Fibroblast of the conjunctiva (primary cell): ENCODE data around the gene HAUS6.
"Not testable (repeated sequence)": the region's sequence is repeated elsewhere in the genome, so short reads cannot be mapped to it uniquely, and the experiment has no call there.

Experiments used
- DNase-seq: peaks from one replicate; pipeline ENCODE4 v3.0.0-alpha.2; 2010; ENCODE audit warnings: low read depth

Gene HAUS6

DNA sequence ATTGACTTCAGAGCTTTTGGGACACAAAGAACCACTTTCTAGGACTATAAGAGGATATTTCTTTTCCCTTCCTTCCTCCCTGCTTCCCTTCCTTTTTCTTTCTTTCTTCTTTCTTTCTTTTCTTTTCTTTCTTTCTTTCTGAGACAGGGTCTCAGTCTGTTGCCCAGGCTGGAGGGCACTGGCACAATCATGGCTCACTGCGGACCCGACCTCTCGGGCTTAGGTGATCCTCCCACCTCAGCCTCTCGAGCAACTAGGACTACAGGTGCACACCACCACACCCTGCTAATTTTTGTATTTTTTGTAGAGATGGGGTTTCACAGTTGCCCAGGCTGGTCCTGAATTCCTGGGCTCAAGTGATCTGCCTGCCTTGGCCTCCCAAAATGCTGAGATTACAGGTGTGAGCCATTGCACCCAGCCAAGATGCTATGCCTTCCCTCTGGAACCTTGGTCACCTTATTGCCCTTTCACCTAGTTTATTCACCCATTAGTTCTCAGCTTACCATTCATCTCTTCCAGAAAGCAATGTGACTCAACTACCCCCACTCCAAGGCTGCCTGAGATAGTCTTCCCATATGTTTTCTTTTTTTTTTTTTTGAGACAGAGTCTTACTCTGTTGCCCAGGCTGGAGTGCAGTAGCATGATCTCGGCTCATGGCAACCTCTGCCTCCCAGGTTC, 14.5 kb upstream of the HAUS6 start:
- DNase-seq = no peak

- peak; percentile 35 for DNase-seq
Observed at GRCh38 chr9:19116107-19116790, 13.5 kb upstream of the HAUS6 start.

DNA sequence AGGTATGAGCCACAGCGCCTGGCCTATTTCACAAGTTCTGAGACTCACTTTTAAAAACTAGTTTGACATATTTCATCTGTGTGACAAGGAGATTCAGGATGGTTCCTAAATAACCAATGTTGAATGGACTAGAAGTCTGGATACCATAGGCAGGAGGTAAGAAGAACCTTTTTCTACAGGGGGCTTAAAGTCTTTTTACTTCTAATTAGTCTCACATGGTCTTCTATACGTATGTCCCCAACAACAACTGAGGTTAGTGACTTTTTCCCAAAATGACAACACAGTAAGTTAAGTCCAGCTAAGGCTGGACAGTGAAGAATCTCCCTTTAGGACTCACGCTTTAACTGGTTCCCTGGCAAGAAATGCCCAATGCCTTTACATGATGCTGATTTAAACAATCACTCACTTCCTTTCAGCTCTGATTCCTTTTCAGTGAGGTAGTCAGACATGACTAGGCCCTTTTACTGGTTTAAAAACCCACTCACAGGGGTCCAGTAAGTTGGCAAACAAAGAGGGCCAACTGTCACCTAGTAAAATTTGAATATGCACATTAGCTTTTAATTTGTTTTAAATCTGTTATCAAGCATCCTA, 12.1 kb upstream of the HAUS6 start:
- DNase-seq = no peak

DNA sequence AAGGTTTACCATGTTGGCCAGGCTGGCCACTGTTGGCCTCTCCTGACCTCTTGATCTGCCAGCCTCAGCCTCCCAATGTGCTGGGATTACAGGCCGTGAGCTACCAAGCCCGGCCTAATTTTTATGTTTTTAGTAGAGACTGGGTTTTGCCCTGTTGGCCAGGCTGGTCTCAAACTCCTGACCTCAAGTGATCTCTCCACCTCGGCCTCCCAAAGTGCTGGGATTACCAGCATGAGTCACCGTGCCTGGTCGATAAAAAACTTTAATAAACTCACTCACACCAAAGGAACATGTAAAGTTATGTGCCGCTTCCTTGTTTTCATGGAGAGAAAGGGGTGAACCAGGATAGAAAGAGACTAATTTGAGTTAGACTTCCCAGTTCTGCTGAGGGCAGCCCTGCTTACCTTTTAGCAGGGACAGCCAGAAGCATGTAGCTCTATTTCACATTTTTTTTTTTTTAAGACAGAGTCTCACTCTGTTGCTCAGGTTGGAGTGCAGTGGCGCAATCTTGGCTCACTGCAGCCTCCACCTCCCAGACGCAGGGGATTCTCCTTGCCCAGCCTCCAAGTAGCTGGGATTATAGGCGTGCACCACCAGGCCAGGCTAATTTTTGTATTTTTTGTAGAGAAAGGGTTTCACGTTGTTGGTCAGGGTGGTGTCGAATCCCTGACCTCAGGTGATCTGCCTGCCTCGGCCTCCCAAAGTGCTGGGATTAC, 11.4 kb upstream of the HAUS6 start:
- DNase-seq = no peak

- DNase-seq = not testable (repeated sequence)
Observed at GRCh38 chr9:19113064-19113611, 10.4 kb upstream of the HAUS6 start.

- no peak for DNase-seq
Observed at GRCh38 chr9:19108038-19108437, 5.3 kb upstream of the HAUS6 start.

DNA sequence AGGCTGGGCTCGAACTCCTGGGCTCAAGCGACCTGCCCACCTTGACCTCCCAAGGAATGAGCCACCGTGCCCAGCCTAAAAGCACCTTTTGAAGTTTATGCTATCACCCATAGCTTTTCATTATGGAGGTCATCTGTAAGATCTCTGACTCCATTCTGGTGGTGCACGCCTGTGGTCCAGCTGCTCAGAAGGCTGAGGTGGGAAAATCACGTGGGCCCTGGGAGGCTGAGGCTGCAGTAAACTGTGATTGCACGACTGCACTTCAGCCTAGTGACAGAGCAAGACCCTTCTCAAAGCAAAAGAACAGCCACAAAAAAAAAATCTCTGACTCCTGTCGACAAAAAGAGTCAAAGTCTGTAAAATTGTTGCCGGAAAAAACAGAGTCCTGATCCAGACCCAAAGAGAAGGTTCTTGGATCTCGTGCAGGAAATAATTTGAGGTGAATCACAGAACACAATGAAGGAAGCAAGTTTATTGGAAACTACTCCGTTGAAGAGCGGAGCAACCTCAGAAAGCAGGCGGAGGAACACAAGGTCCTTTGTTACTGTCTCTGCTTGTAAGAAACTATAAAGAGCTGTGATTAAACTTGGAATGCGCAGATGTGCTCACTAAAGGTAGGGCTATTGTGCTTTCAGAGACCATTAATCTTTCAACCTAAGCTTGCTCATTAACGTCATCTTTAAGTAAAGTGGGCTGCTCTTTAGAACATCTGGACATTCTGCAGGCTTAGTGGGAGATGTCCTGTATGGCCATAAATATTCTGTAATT, 2.0 kb upstream of the HAUS6 start:
- no peak for DNase-seq

- DNase-seq = no peak
Observed at GRCh38 chr9:19102181-19102630, 498 bp downstream of the HAUS6 start.

GRCh38 chr9:19101203-19101602, 1.5 kb downstream of the HAUS6 start:
- DNase-seq = no peak

DNA sequence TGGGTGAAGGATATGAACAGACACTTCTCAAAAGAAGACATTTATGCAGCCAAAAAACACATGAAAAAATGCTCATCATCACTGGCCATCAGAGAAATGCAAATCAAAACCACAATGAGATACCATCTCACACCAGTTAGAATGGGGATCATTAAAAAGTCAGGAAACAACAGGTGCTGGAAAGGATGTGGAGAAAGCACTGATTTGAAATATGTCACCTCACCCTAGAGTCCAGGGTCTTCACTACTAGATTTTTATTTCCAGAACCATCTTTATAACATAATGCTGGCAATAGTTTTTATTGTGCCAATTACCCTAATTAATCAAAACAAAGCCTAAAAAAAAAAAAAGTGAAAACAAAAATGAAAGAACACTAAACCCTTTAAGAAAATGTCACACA, 5.3 kb downstream of the HAUS6 start:
- not testable (repeated sequence) for DNase-seq

DNA sequence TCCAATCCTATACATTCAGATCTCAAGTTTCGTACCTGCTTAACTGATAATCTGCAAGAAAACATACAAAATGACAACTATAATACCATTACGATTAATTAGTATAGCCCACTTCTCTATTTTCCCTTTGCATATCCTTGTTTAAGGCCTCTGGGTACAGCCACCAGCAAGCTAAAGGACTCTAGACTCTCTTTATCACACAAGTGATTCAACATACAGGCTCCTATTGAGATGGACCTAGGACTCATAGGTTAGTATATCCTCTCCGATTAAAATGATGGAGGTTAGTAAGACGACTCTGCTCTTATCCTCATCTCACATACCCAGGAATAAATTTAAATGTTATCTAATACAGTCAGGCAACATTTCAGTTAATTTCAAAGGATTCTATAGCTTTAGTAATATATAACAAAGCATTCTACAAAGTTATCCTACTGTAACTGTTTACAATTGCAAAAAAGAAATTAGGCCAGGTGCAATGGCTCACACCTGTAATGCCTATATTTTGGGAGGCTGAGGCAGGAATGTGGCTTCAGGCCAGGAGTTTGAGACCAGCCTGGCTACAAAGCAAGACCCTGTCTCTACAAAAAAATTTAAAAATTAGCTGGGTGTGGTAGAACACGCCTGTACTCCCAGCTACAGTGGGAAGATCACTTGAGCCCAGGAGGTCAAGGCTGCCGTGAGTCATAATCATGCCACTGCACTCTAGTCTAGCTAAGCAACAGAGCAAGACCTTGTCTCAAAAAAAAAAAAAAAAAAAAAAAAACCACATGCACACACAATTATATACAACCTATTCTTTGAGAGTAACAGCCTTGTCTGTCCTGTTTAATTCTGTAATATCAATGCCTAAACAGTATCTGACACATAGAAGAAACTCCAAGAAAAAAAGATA, 15.4 kb downstream of the HAUS6 start:
- peak; percentile 13 for DNase-seq

GRCh38 chr9:19085295-19085694, 17.4 kb downstream of the HAUS6 start:
- DNase-seq = no peak

DNA sequence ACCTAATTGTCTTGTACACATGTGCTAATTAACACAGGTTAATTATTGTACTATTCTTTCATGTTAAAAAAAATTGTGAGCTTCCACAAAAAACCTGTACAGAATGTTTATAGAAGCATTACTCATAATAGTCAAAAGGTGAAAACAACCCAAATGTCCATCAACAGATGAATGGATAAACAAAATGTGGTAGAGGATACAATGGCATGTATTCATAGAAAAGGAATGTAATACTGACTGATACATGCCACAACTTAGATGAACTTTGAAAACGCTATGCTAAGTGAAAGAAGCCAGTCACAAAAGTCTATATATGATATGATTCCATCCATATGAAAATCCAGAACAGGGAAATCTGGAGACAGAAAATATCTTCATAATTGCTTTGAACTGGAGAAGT, 27.9 kb downstream of the HAUS6 start:
- DNase-seq = no peak

GRCh38 chr9:19074229-19074628, 28.5 kb downstream of the HAUS6 start:
- DNase-seq = no peak

GRCh38 chr9:19057033-19057432, 45.7 kb downstream of the HAUS6 start:
- no peak for DNase-seq

DNA sequence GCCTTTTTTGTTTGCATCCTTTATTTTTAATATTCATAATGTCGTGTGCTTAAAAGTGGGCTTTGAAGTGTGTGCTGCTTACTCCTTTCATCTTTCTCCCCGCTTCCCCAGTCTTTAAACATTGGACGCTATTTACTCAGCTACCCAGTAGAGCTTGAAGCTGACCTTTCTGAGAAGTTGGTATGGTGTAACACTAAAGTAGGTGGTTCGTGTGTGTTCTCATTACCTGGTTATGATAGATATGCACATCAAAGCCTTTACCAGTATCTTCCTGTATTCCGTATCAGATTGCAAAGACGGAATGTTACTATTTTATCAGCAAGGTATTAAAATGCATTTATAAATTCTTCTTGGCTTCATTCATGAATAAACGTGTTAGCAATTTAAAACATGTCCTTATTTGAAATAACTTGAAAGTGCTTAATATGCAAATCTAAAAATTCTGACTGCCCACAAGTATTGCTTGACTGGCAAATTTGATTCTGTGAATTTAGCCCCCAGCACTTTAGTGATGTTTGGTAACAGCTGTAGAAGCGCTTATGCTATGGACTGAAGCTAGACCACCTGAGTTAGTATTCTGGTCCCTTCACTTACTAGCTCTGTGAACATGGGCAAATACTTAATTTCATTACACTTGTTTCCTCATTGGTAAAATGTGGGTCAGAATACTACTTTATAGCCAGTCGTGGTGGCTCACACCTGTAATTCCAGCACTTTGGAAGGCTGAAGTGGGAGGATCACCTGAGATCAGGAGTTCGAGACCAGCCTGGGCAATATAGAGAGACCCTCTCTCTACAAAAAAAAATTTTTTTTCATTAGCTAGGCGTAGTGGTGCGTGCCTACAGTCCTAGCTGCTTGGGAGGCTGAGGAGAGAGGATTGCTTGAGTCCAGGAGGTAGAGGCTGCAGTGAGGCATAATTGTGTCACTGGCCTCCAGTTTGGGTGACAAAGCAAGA, 51.8 kb downstream of the HAUS6 start:
- DNase-seq = no peak

DNA sequence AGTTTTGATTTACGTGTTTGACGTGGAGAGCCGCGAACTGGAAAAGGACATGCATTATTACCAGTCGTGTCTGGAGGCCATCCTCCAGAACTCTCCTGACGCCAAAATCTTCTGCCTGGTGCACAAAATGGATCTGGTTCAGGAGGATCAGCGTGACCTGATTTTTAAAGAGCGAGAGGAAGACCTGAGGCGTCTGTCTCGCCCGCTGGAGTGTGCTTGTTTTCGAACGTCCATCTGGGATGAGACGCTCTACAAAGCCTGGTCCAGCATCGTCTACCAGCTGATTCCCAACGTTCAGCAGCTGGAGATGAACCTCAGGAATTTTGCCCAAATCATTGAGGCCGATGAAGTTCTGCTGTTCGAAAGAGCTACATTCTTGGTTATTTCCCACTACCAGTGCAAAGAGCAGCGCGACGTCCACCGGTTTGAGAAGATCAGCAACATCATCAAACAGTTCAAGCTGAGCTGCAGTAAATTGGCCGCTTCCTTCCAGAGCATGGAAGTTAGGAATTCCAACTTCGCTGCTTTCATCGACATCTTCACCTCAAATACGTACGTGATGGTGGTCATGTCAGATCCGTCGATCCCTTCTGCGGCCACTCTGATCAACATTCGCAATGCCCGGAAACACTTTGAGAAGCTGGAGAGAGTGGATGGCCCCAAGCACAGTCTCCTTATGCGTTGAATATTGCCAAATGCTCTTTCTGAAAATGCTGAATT, 52.6 kb downstream of the HAUS6 start:
- peak; percentile 10 for DNase-seq

GRCh38 chr9:19048966-19049916, 53.5 kb downstream of the HAUS6 start, which contains the start of gene RRAGA:
Gene RRAGA, plus strand, starts transcription at chr9:19049427. Its CDS starts 233 bp downstream, at chr9:19049660.
- peak; percentile 96 for DNase-seq
